DMS 273 (cell line): ENCODE measurements around the gene RIMOC1.

Source experiments
- DNase-seq: peaks from one replicate; lab custom pipeline; 2025; ENCODE audit not compliant: unreplicated experiment; lab: John Stamatoyannopoulos, UW

RIMOC1 gene, protein sequence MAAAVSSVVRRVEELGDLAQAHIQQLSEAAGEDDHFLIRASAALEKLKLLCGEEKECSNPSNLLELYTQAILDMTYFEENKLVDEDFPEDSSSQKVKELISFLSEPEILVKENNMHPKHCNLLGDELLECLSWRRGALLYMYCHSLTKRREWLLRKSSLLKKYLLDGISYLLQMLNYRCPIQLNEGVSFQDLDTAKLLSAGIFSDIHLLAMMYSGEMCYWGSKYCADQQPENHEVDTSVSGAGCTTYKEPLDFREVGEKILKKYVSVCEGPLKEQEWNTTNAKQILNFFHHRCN

DNA sequence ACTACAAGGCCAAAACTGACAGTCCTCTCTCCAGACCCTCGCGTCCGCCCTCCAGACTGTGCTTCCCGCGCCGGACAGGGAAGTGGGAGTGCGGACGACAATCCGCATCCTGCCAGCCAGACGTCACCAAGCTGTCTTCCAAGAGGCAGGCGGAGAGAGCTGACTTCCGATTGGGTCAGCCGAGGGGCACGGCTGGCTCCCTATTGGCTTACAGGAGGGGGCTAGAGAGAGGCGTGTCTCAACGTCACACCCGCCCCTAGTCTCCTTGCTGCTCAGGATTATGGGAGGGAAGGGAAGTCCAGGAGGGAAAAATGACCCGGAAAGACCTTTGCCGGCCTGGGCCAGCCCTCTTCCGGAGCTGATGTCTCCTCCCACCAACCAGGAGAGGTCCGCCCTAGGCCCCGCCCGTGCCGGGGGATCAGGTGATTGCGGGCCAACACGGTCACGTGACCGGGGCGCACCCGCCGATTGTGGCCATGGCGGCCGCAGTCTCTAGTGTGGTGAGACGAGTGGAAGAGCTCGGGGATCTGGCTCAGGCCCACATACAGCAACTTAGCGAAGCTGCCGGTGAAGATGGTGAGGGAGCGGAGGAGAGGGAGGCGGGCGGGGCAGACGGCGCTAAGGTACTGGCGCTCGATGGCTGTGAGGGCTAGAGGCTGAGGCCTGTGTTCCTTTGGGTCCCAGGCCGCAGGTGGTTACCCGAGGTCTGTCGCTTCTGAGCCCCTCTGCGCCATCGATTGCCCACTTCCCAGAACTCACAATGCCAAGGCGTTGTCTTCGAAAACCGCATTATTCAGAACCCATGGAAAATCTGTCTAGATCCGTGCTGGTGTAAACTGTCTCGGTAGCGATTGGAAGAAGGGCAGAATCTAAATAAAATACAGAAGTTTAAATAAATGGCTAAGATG, at the start of gene RIMOC1:
Gene RIMOC1, plus strand, starts transcription at position 453 of the 908 bp plus-strand sequence. Its CDS starts 24 bp downstream, at position 477.
- peak; percentile 99 for DNase-seq

- DNase-seq, result peak; percentile 87
Observed at GRCh38 chr5:41856644-41857491, 47.3 kb upstream of the RIMOC1 start.

DNA sequence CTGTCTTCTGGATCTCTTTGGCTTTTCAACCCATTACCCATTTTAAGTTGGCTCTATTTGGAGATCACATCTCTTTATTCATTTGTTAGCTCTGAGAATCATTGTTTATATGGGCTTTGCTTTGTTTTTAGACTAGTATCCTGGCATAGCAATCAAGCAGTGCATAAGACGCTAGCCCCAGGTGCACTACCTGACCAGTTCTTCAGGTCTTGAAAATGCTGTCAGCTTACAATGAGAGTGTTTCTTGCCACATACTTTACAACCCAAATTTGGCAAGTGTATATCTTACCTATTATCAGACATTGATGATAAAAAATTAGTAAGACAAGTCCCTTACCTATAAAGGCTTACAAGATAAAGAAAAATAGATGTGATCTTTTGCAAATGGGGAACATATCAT, 46.2 kb upstream of the RIMOC1 start:
- DNase-seq, result no peak

GRCh38 chr5:41858890-41859289, 45.3 kb upstream of the RIMOC1 start:
- DNase-seq, result no peak

GRCh38 chr5:41863871-41864486, 40.2 kb upstream of the RIMOC1 start:
- DNase-seq, result no peak

- no peak for DNase-seq
Observed at GRCh38 chr5:41869151-41869723, 34.9 kb upstream of the RIMOC1 start.

- peak; percentile 92 for DNase-seq
Observed at GRCh38 chr5:41869724-41870626, 34.2 kb upstream of the RIMOC1 start, which contains the start of gene OXCT1. OXCT1 (minus strand) TSS chr5:41870425; CDS start chr5:41870358, 67 bp downstream.

GRCh38 chr5:41870627-41871048, 33.5 kb upstream of the RIMOC1 start:
- DNase-seq, result no peak

- peak; percentile 7 for DNase-seq
Observed at GRCh38 chr5:41871852-41872251, 32.3 kb upstream of the RIMOC1 start.

- DNase-seq, result no peak
Observed at GRCh38 chr5:41874512-41875060, 29.6 kb upstream of the RIMOC1 start.

GRCh38 chr5:41875121-41875520, 29.0 kb upstream of the RIMOC1 start:
- DNase-seq, result no peak

DNA sequence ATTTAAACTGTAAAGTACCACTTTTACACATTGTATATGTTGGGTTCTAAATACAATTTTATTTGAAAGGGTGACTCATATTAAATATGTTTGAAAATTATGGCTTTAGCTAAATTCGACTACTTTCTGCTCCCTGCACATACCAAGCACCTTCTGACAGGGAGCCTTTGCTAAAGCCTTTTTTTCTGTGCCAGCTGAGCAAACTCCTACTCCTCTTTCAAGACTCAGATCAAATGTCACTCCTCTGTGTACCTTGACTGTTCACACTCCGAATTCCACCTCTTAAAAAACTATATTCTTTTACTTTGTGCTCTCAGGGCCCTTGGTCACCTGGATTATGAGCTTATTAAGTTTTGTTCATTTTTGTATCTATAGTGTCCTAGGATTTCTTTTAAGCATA, 27.5 kb upstream of the RIMOC1 start:
- no peak for DNase-seq

DNA sequence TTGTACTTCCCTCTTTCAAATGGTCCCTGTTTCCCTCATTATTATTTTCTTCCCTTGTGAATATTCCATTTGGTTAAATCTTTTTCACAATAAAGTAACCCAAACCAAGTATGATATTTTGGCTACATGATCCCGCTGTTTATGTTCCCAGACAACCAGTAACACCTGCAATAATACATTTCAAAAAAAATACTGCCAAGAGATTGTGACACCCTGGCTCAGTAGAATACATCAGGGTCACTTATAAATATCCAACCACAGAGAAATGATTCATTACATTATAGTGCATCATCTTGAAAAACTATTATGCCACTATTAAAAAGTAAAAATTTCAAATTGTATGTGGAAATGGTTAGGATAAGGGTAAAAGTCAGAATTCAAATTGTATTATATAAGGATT, 26.7 kb upstream of the RIMOC1 start:
- no peak for DNase-seq

GRCh38 chr5:41878173-41878572, 26.0 kb upstream of the RIMOC1 start:
- no peak for DNase-seq

GRCh38 chr5:41878643-41879478, 25.3 kb upstream of the RIMOC1 start:
- DNase-seq, result no peak

- no peak for DNase-seq
Observed at GRCh38 chr5:41882765-41883164, 21.4 kb upstream of the RIMOC1 start.

DNA sequence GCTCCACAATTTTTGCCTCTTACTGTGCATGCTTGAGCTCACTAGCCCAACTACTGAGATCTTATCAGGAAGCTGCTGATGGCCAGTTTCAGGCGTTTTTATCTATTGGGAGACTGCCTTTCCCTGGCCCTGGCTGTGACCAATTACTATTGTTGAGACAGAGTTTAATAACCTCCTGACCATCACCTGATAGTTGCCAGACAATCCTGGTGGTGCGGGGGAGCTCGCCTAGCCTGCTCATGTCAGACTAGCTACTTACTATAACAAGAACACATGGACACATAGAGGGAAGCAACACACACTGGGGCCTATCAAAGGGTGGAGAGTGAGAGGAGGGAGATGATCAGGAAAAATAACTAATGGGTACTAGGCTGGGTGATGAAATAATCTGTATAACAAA, 20.9 kb upstream of the RIMOC1 start:
- DNase-seq, result no peak

DNA sequence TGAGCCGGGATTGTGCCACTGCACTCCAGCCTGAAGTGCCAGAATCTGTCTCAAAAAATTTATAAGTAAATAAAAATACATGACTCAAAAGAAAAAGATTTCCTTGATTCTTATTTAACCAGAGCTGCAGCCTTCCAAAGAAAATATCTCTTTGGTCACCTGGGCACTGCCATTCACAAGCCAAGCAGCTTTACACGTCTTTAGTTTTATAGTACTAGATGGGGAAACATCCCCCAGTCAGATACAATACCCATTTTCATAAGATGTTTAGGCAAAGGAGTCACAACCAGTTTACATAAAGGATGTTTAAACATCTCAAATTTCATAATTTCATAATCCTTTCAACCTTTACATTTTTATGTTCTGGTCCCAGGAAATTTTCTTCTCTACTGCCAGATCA, 20.2 kb upstream of the RIMOC1 start:
- no peak for DNase-seq
